HTR-8/SVneo (cell line): Measurements from ENCODE around the gene TBCA.
"Not testable (repeated sequence)": the region's sequence is repeated elsewhere in the genome, so short reads cannot be mapped to it uniquely, and the experiment has no call there.

Experiments
- DNase-seq: peaks from one replicate; pipeline ENCODE4 v3.0.0; 2011; ENCODE audit warnings: low spot score, mixed read lengths; ENCODE audit not compliant: insufficient read length
- FAIRE-seq: peaks from 2 replicates; lab custom pipeline; 2011; peaks lifted over from hg19 to GRCh38; lab: Jason Lieb, UNC

Gene TBCA

GRCh38 chr5:77774981-77775789 lies 954 bp downstream of the TBCA start:
- FAIRE-seq (no peak), DNase-seq (no peak)

- FAIRE-seq = no peak
- no peak for DNase-seq
These were observed 2.3 kb downstream of the TBCA start for GRCh38 chr5:77773734-77774280.

GRCh38 chr5:77772729-77773128 lies 3.4 kb downstream of the TBCA start:
- no peak for FAIRE-seq
- DNase-seq = no peak

GRCh38 chr5:77771452-77771851 lies 4.7 kb downstream of the TBCA start:
- no peak for FAIRE-seq
- no peak for DNase-seq

- FAIRE-seq (no peak), DNase-seq (no peak)
These were observed 5.7 kb downstream of the TBCA start for GRCh38 chr5:77770293-77771005.

- FAIRE-seq = no peak
- DNase-seq = no peak
These were observed 7.2 kb downstream of the TBCA start for GRCh38 chr5:77768978-77769377.

GRCh38 chr5:77767301-77767700 lies 8.8 kb downstream of the TBCA start:
- FAIRE-seq (no peak), DNase-seq (no peak)

GRCh38 chr5:77761606-77762005 lies 14.5 kb downstream of the TBCA start:
- no peak for FAIRE-seq
- no peak for DNase-seq

GRCh38 chr5:77758141-77758938 lies 17.8 kb downstream of the TBCA start:
- DNase-seq = no peak
- no peak for FAIRE-seq

GRCh38 chr5:77751328-77752023 lies 24.7 kb downstream of the TBCA start:
- FAIRE-seq (no peak), DNase-seq (no peak)

- not testable (repeated sequence) for DNase-seq, FAIRE-seq
These were observed 25.2 kb downstream of the TBCA start for GRCh38 chr5:77750928-77751327.

GRCh38 chr5:77748160-77748559 lies 28.0 kb downstream of the TBCA start:
- FAIRE-seq = no peak

GRCh38 chr5:77744116-77744515 lies 32.0 kb downstream of the TBCA start:
- DNase-seq (no peak), FAIRE-seq (no peak)

More at GRCh38 chr5:77748160-77748559, 28.0 kb downstream of the TBCA start:
- DNase-seq = no peak

- no peak for FAIRE-seq
These were observed 33.0 kb downstream of the TBCA start for GRCh38 chr5:77743181-77743580.

GRCh38 chr5:77741608-77742007 lies 34.5 kb downstream of the TBCA start:
- DNase-seq = no peak
- no peak for FAIRE-seq

More at GRCh38 chr5:77743181-77743580, 33.0 kb downstream of the TBCA start:
- no peak for DNase-seq

GRCh38 chr5:77734885-77735284 lies 41.3 kb downstream of the TBCA start:
- FAIRE-seq = no peak
- no peak for DNase-seq

- FAIRE-seq (no peak), DNase-seq (no peak)
These were observed 43.0 kb downstream of the TBCA start for GRCh38 chr5:77733130-77733529.

GRCh38 chr5:77727190-77727589 lies 48.9 kb downstream of the TBCA start:
- DNase-seq = no peak
- no peak for FAIRE-seq

- no peak for FAIRE-seq
- DNase-seq = no peak
These were observed 50.5 kb downstream of the TBCA start for GRCh38 chr5:77725616-77726015.

- no peak for FAIRE-seq
- no peak for DNase-seq
These were observed 51.2 kb downstream of the TBCA start for GRCh38 chr5:77724934-77725333.
